Uterus (tissue), 4 donors: ENCODE measurements around the gene PNPLA6. TPM values are rescaled to one million over a fixed set of nuclear protein-coding genes. Genes with fewer than 3 reads are reported as not detected.

Experiments
- DNase-seq, 2 donors: peaks; one replicate each; pipeline ENCODE4 v3.0.0-alpha.2; 2019 to 2020
- H3K27ac ChIP-seq, 2 donors: fragments of 200-600 bp; sonication (generic); 1 replicate in 1 of 2; 2 replicates in 1 of 2; pipeline ENCODE4 v1.5.1; 2016 to 2018
- H3K27me3 ChIP-seq, 2 donors: fragments of 200-600 bp; sonication (generic); one replicate each; pipeline ENCODE4 v1.5.1; 2018 to 2019; ENCODE audit warnings: control low read depth in 1 of 2
- H3K36me3 ChIP-seq, 2 donors: fragments of 200-600 bp; sonication (generic); one replicate each; pipeline ENCODE4 v1.5.1; 2019; ENCODE audit warnings: control low read depth in 1 of 2
- H3K4me1 ChIP-seq, 2 donors: fragments of 200-600 bp; sonication (generic); one replicate each; pipeline ENCODE4 v1.5.1; 2018 to 2019; ENCODE audit warnings: control low read depth in 1 of 2
- H3K4me3 ChIP-seq, 2 donors: fragments of 200-600 bp; sonication (generic); 1 replicate in 1 of 2; 2 replicates in 1 of 2; pipeline ENCODE4 v1.5.1; 2018 to 2019; ENCODE audit warnings: mild to moderate bottlenecking in 1 of 2
- H3K9me3 ChIP-seq, 2 donors: fragments of 200-600 bp; sonication (generic); one replicate each; pipeline ENCODE4 v1.5.1; 2019; ENCODE audit warnings: control low read depth in 1 of 2
- POLR2A ChIP-seq, 2 donors: fragments of 450-650 bp; IDR thresholded peaks; one replicate each; pipeline ENCODE4 v1.6.1; 2016; ENCODE audit warnings: antibody characterized with exemption in 2 of 2, mild to moderate bottlenecking in 1 of 2, moderate library complexity in 1 of 2
- intact Hi-C: fragments of 100-400 bp; cut with DNase I; formaldehyde crosslinking; loops from one replicate; pipeline ENCODE4 v1.15.1; 2023; ENCODE audit warnings: low total_unique reads
- total RNA-seq, 4 donors: library from RNA; depleted of rRNA in 3 of 4; stranded (reverse); fragments of >200 nt in 3 of 4; gene quantifications; one replicate each; pipeline versions ENCODE4 v1.1.0 to v1.2.4, GENCODE V29; 2014 to 2023
- TF ChIP-seq, protein P1 (sequence below), 4 experiments: fragments of 200-600 bp in 2 of 4; fragments of 450-650 bp in 2 of 4; sonication (generic) in 2 of 4; IDR thresholded peaks; one replicate each; pipeline ENCODE4 v1.5.1; 2016 to 2019; ENCODE audit warnings: antibody characterized with exemption in 4 of 4, mild to moderate bottlenecking in 2 of 4, moderate library complexity in 1 of 4
- donor health status: DM: yes; HTN: yes; CAD: no.

PNPLA6 gene
- total RNA-seq, 4 donors from 2014 or later: 26.4 to 113 (median 40.4) TPM

DNA sequence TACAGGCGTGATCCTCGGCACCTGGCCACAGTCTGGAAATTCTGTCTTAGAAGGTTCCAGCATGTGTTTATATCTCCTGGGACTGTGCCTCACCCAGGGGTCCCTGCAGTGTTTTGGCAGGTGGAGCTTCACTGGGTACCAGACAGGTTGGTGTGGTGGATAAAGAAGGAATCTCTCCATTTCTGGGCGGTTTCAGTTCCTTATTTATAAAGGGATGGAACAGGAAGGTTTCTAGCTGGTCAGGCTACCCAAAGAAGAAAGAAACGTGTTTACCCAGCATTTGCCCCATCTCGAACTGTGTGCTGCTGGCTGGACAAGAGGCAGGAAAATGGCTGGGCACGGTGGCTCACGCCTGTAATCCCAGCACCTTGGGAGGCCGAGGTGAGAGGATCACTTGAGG is 9.8 kb downstream of the PNPLA6 start:
- H3K36me3 ChIP-seq: no peaks in the 10 kb centered on the region
- no peak overlapping the region for H3K4me3 ChIP-seq
- intact Hi-C loops: no loop called here
- H3K27me3 ChIP-seq: no peaks in the 10 kb centered on the region
- H3K4me1 ChIP-seq: no peaks in the 10 kb centered on the region
- no peaks in the 10 kb centered on the region for H3K9me3 ChIP-seq
- H3K27ac ChIP-seq: no peak overlapping the region
- no peak for DNase-seq
- no peak for TF ChIP-seq POLR2A (IDR thresholded peaks at IDR 0.05)
- TF ChIP-seq, protein P1, sequence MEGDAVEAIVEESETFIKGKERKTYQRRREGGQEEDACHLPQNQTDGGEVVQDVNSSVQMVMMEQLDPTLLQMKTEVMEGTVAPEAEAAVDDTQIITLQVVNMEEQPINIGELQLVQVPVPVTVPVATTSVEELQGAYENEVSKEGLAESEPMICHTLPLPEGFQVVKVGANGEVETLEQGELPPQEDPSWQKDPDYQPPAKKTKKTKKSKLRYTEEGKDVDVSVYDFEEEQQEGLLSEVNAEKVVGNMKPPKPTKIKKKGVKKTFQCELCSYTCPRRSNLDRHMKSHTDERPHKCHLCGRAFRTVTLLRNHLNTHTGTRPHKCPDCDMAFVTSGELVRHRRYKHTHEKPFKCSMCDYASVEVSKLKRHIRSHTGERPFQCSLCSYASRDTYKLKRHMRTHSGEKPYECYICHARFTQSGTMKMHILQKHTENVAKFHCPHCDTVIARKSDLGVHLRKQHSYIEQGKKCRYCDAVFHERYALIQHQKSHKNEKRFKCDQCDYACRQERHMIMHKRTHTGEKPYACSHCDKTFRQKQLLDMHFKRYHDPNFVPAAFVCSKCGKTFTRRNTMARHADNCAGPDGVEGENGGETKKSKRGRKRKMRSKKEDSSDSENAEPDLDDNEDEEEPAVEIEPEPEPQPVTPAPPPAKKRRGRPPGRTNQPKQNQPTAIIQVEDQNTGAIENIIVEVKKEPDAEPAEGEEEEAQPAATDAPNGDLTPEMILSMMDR (IDR thresholded peaks at IDR 0.05): no peak

DNA sequence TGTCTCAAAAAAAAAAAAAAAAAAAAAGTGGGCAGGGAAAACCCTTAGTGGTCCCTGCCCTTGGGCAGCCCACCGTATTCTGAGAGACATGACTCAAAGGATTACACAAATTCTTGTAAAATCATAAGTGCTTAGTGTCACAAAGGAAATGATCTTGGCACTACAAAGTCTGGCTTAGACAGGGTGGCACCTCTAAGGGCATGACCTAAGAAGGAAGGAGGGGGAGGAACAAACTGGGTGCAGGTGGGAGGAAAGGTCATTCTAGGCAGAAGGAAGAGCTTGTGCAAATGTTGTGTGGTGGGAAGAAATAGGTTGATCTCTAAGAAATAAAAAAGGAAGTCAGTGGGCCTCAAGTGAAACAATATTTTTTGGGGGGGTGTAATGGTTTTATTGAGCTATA is 10.4 kb downstream of the PNPLA6 start:
- no peaks in the 10 kb centered on the region for H3K27me3 ChIP-seq
- no peak overlapping the region for H3K27ac ChIP-seq
- H3K9me3 ChIP-seq: no peaks in the 10 kb centered on the region
- H3K36me3 ChIP-seq: no peaks in the 10 kb centered on the region
- DNase-seq: no peak
- TF ChIP-seq, protein P1 (IDR thresholded peaks at IDR 0.05): no peak
- H3K4me3 ChIP-seq: no peak overlapping the region
- intact Hi-C loops: no loop called here
- no peaks in the 10 kb centered on the region for H3K4me1 ChIP-seq

DNA sequence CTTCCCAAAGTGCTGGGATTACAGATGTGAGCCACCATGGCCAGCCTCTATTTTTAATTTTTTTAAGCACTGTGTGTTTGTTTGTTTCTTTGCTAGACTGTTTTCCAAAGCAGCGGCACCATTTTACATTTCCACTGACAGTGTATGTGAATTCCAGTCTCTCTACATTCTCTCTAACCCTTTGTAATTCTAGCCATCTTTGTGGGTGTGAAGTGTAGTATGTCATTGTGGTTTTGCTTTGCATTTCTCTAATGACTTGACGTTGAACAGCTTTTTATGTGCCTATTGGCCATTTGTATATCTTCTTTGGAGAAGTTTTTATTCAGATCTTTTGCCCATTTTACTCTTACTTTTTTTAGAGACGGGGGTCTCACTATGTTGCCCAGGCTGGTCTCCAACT is 11.6 kb downstream of the PNPLA6 start:
- no peak overlapping the region for H3K27ac ChIP-seq
- H3K27me3 ChIP-seq: no peaks in the 10 kb centered on the region
- H3K9me3 ChIP-seq: no peaks in the 10 kb centered on the region
- intact Hi-C loops: no loop called here
- no peak for DNase-seq
- no peaks in the 10 kb centered on the region for H3K4me1 ChIP-seq
- no peaks in the 10 kb centered on the region for H3K36me3 ChIP-seq
- no peak overlapping the region for H3K4me3 ChIP-seq
- TF ChIP-seq, protein P1 (IDR thresholded peaks at IDR 0.05): no peak
- TF ChIP-seq POLR2A (IDR thresholded peaks at IDR 0.05): no peak

- TF ChIP-seq, protein P1 (IDR thresholded peaks at IDR 0.05): no peak
- no peak for TF ChIP-seq POLR2A (IDR thresholded peaks at IDR 0.05)
- Histone ChIP-seq H3K36me3 (no peaks in the 10 kb centered on the region), H3K27ac (no peak overlapping the region), H3K4me3 (no peak overlapping the region), H3K9me3 (no peaks in the 10 kb centered on the region), H3K27me3 (no peaks in the 10 kb centered on the region), H3K4me1 (no peaks in the 10 kb centered on the region)
- DNase-seq: no peak
- intact Hi-C loops: no loop called here
Observed at GRCh38 chr19:7549429-7550148, 14.1 kb downstream of the PNPLA6 start.

DNA sequence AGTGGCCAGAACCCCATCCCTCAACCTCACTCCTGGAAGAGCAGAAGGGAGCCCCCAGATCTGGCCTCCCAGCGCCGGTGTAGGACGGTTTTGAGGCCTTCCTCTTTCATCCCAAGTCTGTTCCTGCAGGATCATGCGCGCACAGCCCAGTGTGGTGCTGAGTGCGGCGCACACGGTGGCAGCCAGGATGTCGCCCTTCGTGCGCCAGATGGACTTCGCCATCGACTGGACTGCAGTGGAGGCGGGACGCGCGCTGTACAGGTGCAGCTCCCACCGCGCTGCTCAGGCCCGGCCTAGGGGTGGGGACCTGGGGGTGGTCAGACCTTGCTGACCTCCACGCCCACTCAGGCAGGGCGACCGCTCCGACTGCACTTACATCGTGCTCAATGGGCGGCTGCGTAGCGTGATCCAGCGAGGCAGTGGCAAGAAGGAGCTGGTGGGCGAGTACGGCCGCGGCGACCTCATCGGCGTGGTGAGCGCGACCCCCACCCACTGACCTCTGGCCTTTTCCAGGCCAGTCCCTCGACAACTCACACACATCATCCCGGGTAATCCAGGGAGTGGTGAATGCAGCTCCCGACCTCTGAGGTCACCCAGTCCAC is 14.8 kb downstream of the PNPLA6 start:
- Histone ChIP-seq H3K9me3 (no peaks in the 10 kb centered on the region), H3K4me1 (no peaks in the 10 kb centered on the region), H3K27ac (no peak overlapping the region), H3K4me3 (no peak overlapping the region), H3K27me3 (no peaks in the 10 kb centered on the region), H3K36me3 (no peaks in the 10 kb centered on the region)
- intact Hi-C loops: no loop called here
- TF ChIP-seq POLR2A (IDR thresholded peaks at IDR 0.05): no peak
- TF ChIP-seq, protein P1 (IDR thresholded peaks at IDR 0.05): no peak
- DNase-seq: no peak
